Chondrocyte (in vitro differentiated cells): Measurements from ENCODE around the gene GABRG3. TPM values are rescaled to one million over a fixed set of nuclear protein-coding genes. Genes with fewer than 3 reads are reported as not detected.
A peak's percentile ranks its signal among the peaks of the same experiment; 100 is the strongest.

Source experiments
- DNase-seq: peaks from one replicate; pipeline ENCODE4 v3.0.0; 2021; ENCODE audit warnings: mixed read lengths, low spot score
- H3K27ac Mint-ChIP-seq: one replicate; pipeline ENCODE4 v1.8.0; 2021; ENCODE audit warnings: mild to moderate bottlenecking, moderate library complexity, mixed read lengths; ENCODE audit not compliant: unreplicated experiment
- H3K27me3 Mint-ChIP-seq: 2 replicates; pipeline ENCODE4 v1.8.0; 2021; ENCODE audit warnings: low read depth, mixed read lengths
- H3K36me3 Mint-ChIP-seq: 2 replicates; pipeline ENCODE4 v1.8.0; 2021; ENCODE audit warnings: low read depth, mixed read lengths
- H3K4me1 Mint-ChIP-seq: 2 replicates; pipeline ENCODE4 v1.8.0; 2021; ENCODE audit warnings: low read depth, mild to moderate bottlenecking, mixed read lengths
- H3K4me3 Mint-ChIP-seq: one replicate; pipeline ENCODE4 v1.8.0; 2021; ENCODE audit warnings: mild to moderate bottlenecking, moderate library complexity, mixed read lengths; ENCODE audit not compliant: unreplicated experiment
- H3K9me3 Mint-ChIP-seq: 2 replicates; pipeline ENCODE4 v1.8.0; 2021; ENCODE audit warnings: low read depth, mixed read lengths
- CTCF ChIP-seq: fragments of 200-600 bp; sonication (generic); IDR thresholded peaks from 2 replicates; pipeline ENCODE4 v1.5.0; 2021; ENCODE audit warnings: antibody characterized with exemption, mild to moderate bottlenecking, moderate library complexity
- long read RNA-seq: library from polyadenylated mRNA; stranded (forward); transcript quantifications from one replicate; pipeline ENCODE4 v2.0.0, GENCODE V29; 2021
- total RNA-seq: library from RNA; stranded (reverse); gene quantifications from 3 replicates; pipeline ENCODE4 v1.2.1, GENCODE V29; 2021

Gene GABRG3
- total RNA-seq: not detected in 3 replicates
- long read RNA-seq: 0 reads

DNA sequence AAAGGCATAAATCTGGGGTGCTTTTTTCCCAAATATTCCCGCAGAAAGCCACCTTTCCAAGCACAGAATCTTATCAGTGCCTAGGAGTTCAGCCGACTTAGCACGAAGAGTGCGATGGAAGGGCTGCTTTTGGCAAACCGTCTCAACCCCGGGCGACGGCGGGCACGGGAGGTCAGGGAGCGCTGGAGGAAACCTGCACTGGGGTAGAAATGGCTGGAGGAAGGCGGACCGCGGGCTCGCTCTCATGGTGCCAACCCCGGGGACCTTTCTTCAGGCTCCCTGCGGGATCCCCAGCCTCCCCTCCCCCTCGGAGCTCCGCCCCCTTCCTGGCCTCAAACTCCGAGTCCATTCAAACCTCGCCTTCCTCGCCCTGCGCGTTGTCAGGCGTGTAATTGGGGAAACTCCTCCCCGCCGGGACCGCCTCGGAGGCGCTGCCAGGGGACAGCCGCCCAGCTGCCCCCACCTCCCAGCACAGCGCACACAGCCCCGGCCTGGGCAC is at the start of gene GABRG3:
GABRG3 (plus strand) TSS at position 470 of the 499 bp plus-strand sequence.
- no peaks in the 10 kb centered on the region for H3K9me3 Mint-ChIP-seq
- no peak for DNase-seq
- no peaks in the 10 kb centered on the region for H3K36me3 Mint-ChIP-seq
- TF ChIP-seq CTCF: no peak
- H3K27me3 Mint-ChIP-seq: peaks cover 24% of the 10 kb centered on the region
- peak within 1 kb of the TSS; percentile 64 for H3K4me3 Mint-ChIP-seq
- no peak within 1 kb of the TSS for H3K27ac Mint-ChIP-seq
- H3K4me1 Mint-ChIP-seq: peaks cover 2% of the 10 kb centered on the region

DNA sequence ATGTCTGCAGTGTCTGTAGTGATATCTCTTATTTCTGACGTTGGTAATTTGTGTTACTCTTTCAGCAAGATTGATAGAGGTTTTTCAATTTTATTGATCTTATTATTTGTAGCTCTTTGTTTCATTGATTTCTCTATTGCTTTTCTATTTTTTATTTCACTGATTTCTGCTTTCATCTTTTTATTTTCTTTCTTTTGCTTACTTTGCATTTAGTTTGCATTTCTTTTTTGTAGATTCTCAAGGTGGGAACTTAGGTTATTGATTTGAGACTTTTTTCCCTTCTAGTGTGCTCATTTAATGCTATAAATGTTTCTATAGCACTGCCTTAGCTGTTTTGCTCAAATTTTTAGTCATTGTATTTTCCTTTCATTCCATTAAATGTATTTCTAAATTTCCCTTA is 49.5 kb upstream of the GABRG3 start:
- no peak for DNase-seq
- Mint-ChIP-seq H3K4me1 (no peaks in the 10 kb centered on the region), H3K27me3 (no peaks in the 10 kb centered on the region), H3K9me3 (peaks cover 18% of the 10 kb centered on the region), H3K4me3 (no peak overlapping the region), H3K27ac (no peak overlapping the region), H3K36me3 (peaks cover 9% of the 10 kb centered on the region)
- TF ChIP-seq CTCF: no peak

DNA sequence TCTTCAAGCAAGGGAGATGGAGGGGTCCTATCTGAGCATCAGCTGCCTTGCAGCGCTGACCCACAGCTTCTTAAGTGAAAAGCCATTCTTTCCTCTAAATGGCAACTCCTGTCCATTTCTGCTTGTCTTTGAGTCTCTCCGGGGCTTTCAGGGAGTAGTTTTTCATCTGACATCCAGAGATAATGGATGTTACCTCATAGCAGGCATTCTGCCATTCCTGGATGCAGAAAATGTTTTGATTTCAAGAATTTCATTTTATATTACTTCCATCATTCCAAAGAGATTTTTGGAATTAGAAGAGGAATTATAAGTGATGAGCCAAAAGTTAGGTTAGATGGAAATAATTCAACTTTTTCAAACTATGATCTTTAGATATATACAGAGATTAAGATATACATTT is 44.9 kb upstream of the GABRG3 start:
- H3K4me1 Mint-ChIP-seq: no peaks in the 10 kb centered on the region
- H3K27ac Mint-ChIP-seq: no peak overlapping the region
- no peaks in the 10 kb centered on the region for H3K36me3 Mint-ChIP-seq
- no peak for DNase-seq
- TF ChIP-seq CTCF: no peak
- H3K27me3 Mint-ChIP-seq: no peaks in the 10 kb centered on the region
- no peak overlapping the region for H3K4me3 Mint-ChIP-seq
- H3K9me3 Mint-ChIP-seq: peaks cover 6% of the 10 kb centered on the region

DNA sequence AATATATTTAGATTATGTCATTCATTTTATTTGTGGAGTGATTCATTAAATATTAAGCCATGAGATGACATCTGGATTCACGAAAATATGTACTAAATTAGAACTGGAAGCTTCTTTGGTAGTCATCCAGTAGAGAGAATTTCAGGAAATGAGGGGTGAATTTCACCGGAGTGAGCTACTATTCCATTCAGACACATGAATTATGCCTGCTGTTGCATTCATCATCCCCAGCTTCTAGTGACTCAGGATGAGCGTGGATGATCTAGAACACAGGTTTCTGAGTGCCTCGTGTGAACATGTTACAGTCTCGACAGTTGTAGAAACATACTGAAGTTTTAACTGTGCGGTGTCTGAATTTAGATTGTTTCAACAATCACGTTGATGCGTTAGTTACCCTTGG is 42.9 kb upstream of the GABRG3 start:
- Mint-ChIP-seq H3K27ac (no peak overlapping the region), H3K4me3 (no peak overlapping the region), H3K9me3 (peaks cover 7% of the 10 kb centered on the region), H3K27me3 (no peaks in the 10 kb centered on the region), H3K4me1 (no peaks in the 10 kb centered on the region), H3K36me3 (no peaks in the 10 kb centered on the region)
- TF ChIP-seq CTCF: no peak
- no peak for DNase-seq

GRCh38 chr15:26929588-26929987 is 41.4 kb upstream of the GABRG3 start:
- H3K9me3 Mint-ChIP-seq: peaks cover 7% of the 10 kb centered on the region
- no peak overlapping the region for H3K27ac Mint-ChIP-seq
- DNase-seq: no peak
- no peak for TF ChIP-seq CTCF
- no peaks in the 10 kb centered on the region for H3K4me1 Mint-ChIP-seq
- H3K4me3 Mint-ChIP-seq: no peak overlapping the region
- H3K27me3 Mint-ChIP-seq: no peaks in the 10 kb centered on the region
- H3K36me3 Mint-ChIP-seq: no peaks in the 10 kb centered on the region
